ENCODE measurements around the gene HSPA2.

DNA sequence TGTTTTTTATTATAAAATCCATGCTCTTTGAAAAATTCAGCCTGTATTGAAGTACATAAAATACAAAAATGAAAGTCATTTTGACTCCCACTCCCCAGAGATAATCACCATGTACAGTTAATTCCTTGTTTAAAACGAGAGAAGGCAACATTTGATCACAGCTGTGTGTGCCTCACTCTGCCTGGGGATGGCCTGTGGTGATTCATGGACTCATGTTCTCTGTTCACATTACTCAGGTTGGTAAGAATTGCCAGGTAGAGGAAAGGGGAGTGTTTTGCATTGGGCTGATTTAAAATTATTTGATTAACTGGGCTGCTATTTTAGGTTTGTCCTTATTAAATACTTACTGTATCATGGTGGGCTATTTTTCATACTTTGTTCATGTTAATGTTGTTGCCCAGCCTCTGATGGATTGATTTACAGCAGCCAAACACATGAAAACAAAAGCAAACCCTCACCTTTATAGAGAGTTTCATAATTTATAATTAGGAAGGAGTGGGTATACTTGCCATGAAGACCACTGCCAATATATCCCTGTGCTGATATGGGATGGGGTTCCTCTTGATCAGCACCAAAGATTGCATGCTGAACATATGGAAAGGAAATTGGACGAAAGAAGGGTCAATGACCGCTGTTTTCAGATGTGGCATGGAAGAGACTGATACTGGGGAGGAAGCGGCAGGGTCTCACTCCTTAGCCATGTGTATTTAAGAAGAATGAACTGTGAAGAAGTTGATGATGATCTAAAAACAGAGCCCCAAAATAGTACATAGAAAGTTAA is 33.0 kb upstream of the HSPA2 start:
- TF ChIP-seq, protein P1, sequence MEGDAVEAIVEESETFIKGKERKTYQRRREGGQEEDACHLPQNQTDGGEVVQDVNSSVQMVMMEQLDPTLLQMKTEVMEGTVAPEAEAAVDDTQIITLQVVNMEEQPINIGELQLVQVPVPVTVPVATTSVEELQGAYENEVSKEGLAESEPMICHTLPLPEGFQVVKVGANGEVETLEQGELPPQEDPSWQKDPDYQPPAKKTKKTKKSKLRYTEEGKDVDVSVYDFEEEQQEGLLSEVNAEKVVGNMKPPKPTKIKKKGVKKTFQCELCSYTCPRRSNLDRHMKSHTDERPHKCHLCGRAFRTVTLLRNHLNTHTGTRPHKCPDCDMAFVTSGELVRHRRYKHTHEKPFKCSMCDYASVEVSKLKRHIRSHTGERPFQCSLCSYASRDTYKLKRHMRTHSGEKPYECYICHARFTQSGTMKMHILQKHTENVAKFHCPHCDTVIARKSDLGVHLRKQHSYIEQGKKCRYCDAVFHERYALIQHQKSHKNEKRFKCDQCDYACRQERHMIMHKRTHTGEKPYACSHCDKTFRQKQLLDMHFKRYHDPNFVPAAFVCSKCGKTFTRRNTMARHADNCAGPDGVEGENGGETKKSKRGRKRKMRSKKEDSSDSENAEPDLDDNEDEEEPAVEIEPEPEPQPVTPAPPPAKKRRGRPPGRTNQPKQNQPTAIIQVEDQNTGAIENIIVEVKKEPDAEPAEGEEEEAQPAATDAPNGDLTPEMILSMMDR (IDR thresholded peaks at IDR 0.05) = no peak
- no peak for TF ChIP-seq POLR2A (IDR thresholded peaks at IDR 0.05)
- no peak for TF ChIP-seq EP300 (IDR thresholded peaks at IDR 0.05)
